G401 (cell line): Measurements from ENCODE around the gene M1AP. TPM values are rescaled to one million over a fixed set of nuclear protein-coding genes. Genes with fewer than 3 reads are reported as not detected.

ENCODE experiments used
- DNase-seq: peaks from one replicate; pipeline ENCODE4 v3.0.0-alpha.2; 2015; ENCODE audit warnings: low spot score
- in situ Hi-C: cut with HindIII; loops from 2 replicates; pipeline ENCODE4 v1.10.0; 2016; ENCODE audit warnings: low sequenced_read_pairs, mixed read lengths
- total RNA-seq: library from RNA; depleted of rRNA; stranded (reverse); fragments of >200 nt; shearing (Covaris generic); gene quantifications from 2 replicates; pipeline ENCODE4 v1.2.3, GENCODE V29; 2014

Gene M1AP
- total RNA-seq, 1 experiment from 2014 or later, result not detected

DNA sequence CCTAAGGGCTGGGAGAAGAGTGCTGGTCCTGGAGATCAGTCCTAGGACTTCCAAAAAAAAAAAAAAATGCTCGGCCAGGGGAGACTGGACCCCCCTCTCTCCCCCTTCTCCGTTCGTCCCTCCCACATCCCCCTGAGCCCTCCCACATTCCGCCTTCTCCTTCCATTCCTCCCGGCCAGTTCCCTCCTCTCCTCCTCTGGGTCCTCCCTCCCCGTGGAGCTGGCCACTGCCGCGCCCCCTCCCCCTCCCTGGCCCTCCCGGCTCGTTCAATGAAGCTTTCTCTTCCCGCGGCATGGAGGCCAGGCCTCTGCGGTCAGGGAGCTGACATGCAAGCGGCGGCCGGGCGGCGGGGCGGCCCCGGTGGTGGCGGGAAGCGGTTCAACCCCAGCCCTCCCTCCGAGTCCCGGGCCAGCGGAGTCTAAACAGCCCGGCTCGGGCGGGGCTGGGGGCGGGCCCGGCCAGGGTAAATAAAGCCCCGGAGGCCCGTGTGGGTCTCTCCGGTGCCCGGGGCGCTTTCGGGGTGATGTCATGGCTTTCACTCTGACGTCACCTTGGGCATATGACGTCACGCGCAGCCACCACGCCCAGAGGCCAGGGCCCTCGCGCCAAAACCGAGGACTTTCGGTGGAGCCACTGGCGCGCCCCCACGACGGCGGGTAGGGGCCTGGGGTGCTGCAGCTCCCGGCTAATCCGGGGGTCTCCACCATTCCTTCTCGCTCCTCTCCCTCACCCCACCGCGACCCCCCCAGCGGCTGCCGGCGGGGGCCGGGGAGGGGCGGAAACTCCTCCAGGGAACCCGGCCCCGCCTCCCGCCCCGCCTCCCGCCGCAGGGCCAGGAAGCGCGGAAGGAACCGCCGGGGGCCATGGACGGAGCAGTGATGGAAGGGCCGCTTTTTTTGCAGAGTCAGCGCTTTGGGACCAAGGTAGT lies 94.0 kb downstream of the M1AP start, which contains the start of the genes DOK1 and LOXL3:
TSS of gene DOK1 (plus strand) at position 829 of the 928 bp plus-strand sequence. CDS start at position 864, 35 bp downstream.
TSS of gene LOXL3 (minus strand) at position 51 of the 928 bp plus-strand sequence. CDS start 1,308 bp downstream, outside the sequence.
- DNase-seq, result peak; percentile 49
- in situ Hi-C loops, result no loop called here

DNA sequence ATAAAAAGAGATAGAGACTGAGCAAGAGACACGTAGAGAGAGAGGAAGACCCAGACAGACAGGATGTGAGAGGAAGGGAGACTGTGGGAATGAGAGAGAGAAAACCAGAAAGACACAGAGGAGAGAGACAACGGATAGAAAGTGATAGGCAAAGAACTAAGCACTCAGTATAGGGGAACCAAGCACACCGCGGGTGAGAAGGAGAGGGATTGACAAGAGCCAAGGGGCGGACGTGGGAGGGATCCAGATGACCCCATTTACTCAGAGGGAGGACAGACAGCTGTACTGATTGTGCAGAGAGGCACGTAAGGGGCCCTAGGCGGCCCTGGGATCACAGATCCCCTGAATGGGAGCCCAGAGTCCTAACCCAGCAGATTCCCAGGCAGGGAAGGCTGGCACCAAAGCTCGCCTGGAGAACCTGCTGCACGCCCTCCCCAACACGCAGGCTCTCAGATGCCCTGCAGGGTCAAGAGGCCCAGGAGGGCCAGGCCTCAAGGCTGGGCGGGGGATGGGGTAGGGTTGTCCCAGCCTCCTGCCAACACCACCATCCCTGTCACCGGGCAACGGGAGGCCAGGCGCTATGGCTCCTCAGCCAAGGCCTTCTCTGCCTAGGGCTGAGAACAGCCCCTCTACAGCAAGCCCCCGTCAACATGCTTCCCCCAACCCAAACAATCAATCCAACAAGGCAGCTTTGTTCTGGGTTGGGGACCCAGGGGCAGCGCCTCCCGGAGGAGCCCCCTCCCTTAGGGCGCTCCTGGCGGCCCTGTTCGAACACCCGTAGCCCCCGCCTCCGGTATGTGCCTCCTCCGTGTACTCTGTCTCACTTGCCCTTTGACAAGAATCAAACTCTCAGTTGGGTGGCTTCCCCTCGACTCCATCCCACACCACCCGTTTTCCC lies 95.0 kb downstream of the M1AP start:
- no peak for DNase-seq

DNA sequence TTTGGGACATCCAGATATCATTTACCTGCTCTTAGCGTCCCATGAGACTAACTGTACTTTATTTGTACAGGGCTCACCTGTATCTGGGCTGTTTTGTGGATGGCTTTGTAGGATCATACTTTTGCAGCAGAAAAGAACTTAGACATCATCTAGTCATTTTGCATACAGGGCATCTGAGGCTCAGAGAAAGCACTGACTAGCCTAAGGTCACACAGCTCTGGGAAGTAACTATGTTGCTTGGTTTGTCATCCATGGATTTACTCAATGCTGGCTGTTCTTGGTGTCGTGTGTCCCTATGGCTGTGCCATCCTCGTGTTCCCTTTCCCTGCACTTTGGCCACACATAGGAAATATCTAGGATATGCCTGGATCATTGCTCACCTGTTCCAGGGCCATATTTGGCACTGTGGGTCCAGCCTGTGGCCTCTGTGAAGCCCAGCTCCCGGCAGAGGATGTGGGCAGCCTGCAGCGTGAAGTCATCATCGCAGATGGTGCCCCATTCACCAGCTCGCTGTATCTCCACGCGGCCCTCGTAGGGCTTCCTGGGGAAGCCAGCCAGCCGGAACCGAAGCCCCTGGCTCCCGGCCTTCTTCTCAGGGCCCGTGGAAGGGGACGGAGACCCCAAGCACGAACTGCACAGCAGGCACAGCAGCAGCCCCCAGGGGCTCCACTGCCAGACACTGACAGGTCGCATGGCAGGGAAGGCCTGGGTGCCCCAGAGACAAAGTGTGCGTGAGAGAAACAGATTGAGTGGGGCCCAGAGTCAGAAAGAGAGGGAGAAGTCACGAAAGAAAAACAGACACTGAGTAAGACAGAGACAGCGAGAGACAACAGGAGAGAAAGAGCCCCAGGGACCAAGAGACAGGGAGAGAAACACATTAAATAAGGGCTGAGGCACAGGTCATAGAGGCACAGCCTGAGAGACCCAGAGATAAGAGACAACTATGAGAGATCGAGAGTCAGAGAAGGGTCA lies 95.9 kb downstream of the M1AP start:
- DNase-seq, result no peak
- in situ Hi-C loops, result no loop called here

More for the DNA sequence above, 95.0 kb downstream of the M1AP start:
- in situ Hi-C loops, result no loop called here

DNA sequence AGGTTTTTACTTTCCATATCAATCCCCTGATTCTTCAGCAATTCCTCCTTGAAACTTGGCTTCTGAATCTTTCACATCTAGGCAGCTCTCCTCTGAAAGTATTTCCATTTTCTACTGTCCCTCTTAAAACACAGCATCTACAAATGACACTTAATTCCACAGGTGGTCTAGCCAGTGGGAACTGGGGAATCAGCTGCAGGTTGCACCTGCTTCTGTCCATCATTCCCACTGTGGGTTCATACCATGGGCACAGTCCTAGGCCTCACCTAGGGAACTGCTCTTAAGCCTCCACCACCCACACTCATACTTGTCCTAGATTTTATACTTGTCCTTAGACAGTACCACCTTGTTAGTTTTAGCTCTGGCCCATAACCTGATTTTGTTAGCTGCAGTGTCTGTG lies 96.6 kb downstream of the M1AP start:
- in situ Hi-C loops, result no loop called here
- no peak for DNase-seq

DNA sequence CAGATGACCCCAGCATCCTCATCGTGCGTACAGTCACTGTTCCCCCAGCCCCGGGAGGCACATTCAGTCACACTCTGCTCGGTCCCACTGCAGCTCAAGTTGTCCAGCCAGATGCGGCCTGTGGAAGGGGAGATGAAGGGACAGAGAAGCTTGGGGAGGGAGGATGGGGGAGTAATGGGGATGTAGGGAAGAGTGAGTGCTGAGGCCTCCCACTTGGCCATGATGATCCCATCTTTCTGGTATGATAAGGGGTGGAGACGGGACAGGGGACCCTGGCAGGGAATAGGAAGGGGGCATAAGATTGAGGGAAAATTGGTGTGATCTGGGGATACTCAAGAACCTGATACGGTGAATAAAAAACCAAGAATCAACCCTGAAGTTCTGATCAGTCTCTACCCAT lies 97.9 kb downstream of the M1AP start:
- in situ Hi-C loops, result no loop called here
- DNase-seq, result no peak

DNA sequence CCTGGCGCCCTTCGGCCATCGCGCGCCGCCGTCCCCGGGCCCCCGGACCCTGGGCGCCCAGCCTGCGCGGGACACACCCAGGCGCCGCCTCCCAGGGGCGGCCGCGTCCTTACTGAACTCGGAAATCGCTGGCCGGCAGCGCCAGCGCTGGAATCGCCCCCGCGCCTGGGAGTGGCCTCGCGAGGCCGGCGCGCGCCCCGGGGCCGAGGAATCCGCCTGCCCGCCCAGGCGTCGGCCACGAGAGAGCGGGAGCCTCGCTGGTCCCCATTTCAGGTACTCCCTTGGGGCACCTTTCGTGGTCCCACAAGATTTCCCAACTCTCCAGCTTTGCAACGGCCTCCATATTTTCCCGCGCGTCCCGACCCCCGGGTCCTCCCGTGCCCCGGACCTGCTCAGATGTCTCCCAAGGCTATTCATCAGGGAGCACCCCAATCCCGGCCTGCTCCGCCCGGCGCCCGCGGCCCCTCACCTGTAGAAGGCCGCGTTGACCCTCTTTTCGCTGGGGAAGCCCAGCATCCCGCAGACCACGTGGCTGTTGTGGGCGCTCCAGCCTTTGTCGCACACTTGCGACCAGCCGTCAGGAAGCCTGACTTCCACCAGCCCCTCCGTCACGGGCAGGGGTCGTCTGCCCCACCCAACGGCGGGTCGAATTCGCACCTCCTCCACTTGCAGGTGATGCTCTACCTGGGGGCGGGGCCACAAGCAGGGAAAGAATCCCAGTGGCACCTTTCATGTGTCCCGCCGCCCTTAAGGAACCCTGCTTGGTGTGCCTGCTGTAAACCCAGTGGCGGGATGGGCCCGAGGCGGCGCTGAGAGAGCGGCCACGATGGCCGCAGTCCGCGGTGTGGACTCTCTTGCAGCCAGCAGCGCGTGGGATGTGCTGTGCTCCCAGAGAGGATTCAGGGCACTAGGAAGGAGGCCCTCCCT lies 99.0 kb downstream of the M1AP start:
- DNase-seq, result peak; percentile 22

DNA sequence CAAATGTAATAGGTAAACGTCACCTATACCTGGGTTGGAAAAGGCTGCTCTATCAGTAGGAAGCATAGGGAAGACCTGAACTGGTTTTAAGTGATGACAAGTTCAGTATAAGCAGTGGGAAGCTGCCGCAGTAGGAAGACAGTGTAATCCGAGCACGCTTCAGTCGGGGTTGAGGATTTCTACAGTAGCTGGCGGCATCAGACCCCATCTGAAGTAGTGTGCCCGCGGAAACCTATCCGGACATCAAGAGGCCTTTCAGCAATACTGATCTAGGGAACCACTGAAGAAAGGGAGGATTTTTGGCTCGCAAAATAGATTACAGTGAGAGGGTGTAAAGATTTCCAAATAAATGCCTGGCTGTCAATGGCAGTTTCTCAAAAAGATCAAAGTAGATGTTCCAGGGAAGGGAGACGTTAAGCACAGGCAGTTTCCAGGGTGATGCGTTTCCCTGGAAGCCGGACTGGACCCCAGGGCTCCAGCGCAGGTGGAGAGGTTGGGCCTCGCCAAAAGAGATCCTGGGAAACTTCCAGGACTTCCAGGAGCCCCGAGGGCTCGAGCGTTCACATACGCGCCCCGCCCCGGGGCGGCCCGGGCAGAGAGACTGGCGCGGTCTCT lies 99.7 kb downstream of the M1AP start:
- in situ Hi-C loops, result no loop called here
- DNase-seq, result peak; percentile 27

More for the DNA sequence above, 99.0 kb downstream of the M1AP start:
- in situ Hi-C loops, result no loop called here

DNA sequence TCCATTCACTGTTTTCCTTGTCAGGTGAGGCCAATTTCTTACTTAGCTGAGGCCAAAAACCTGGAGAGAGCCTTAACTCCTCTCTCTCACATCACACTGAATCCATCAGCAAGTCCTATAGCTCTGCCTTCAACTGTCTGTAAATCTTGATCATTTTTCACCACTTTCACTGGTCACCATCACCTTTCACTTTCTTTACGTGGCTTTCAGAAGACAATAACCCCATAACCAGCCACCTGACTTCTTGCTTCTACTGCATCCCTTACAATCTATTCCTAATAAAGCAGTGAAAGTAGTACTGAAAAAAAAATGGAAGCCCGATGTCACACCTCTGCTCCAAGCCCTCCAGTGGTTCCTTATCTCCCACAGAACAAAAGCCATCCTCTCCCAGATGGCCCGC lies 102.1 kb downstream of the M1AP start:
- in situ Hi-C loops, result no loop called here
- no peak for DNase-seq

DNA sequence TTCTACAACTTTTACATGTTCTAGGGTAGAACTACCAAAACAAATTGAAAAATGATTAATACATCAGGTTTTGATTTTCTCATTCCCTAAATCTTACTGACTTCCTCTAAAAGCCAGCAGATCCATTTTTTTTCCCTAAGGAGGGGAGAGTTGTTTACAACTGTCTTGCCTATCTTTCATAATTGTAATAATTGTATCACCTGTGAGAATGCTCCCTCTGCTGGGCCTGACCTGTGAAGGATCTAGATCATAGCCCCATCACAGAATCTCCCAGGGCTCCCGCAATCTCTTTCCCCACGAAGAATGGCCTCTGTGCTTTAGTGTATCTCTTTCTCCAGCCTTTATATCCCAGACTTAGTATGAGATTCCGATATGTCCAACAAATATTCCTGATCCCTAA lies 103.5 kb downstream of the M1AP start:
- in situ Hi-C loops, result no loop called here
- DNase-seq, result no peak

DNA sequence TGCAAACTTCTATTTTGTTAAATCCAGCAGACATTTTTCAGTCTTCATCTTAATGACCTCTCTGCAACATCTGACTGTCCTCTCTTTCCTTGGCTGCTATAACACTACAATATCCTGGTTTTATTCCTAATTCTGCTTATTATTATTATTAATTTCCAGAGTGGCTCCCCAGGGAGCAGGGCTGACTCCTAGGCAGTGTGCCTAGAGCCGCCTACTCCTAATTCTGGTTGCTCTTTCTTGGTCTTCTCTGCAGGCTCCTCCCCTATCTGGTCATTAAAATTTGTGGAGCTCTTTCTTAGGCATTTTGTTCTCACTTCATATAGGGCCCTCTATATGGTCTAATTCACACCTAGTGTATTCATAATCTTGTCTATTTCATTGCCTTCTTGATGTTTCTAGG lies 105.2 kb downstream of the M1AP start:
- no peak for DNase-seq
- in situ Hi-C loops, result no loop called here

DNA sequence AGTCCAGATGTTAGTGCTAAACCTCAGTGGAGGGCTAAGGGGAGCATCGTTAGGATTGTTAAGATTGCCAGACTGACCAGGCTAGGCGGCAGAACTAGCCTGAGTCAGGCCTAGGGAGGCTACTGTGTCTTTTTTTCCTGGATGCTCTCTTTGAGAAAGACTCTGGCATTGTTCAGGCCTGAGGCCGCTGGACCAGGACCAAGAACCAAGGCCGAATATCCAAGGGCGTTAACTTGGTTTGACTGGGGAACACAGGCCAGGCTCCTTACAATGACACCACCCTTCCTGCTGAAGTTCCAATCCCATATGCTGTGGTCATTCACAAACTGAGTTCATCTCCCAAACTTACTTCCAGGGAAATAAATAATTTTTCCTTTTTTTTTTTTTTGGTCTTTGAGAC lies 107.8 kb downstream of the M1AP start:
- in situ Hi-C loops, result no loop called here
- no peak for DNase-seq

DNA sequence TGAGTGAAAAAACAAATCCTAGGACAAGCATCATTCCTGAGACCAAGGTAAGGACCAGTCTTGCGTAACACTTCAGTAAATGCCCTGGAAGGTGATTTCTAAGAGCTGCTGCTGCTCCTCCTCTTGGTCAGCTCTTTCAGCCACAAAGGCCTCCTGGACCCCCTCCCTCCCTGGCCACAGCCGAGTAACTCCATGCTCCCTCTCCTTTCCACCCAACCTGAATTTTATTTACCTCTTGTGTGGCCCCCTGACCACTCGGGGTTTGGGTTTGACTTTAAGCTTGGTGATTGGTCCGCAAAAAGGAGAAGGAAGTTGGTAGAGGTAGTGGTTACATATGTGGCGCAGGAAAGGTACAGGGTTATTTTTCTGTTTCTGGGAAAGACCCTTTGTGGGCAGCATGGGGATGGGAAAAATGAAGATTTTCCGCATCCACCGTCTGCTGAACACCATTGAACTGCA lies 109.2 kb downstream of the M1AP start:
- in situ Hi-C loops, result no loop called here
- no peak for DNase-seq

DNA sequence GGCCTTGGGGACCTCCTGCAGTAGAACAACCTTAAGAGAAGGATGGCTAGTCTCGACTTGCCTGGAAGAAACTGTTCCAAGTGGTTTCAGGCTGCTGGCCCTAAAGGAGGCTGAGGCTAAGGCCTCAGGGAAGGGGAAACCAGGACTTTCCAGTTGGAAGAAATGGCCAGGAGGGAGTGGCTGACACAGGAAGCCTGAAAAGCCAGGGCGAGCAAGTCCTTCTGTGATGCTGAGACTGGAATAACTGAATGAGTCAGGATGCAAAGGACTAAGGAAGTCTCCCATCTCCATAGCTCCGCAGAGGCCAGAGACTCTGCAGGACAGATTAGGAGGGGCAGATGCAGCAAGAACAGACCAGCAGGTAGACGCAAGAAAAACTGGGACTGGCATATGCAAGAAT lies 111.0 kb downstream of the M1AP start:
- DNase-seq, result no peak
- in situ Hi-C loops, result no loop called here

DNA sequence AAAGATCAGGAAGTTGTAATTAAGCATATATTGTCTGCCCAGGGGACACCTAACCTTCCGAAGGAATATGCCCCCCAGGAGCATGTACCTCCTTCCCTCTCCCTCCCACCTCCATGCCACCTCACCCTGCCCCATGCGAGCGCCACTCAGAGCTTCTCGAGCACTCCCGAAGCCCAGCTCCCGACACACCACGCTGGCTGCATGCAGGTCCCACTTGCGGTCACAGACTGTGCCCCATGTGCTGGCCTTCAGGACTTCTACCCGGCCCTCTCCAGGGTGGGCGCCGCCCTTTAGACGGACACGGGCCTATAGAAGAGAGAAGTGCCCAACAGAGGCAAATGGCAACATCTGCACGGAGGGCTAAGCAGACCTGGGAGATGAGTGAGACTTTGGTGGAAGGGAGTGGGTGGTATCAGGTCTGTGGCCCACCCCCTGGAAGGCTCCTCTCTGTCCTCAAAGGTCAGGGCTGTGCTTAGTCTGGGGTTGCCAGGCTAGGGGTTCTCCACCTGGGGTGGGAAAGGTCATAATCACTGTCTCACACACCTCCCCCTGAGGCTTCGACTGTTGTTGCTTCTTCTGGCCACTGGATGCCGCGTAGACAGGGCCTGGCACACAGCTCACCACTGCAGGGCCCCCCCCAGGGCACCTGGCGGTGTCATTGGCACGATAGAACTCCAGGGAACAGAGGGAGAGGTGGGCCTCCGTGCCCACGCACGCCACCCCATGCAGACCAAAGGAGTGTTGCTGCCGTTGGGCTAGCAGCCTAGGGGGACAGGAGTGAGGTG lies 111.8 kb downstream of the M1AP start:
- no peak for DNase-seq
- in situ Hi-C loops, result no loop called here

DNA sequence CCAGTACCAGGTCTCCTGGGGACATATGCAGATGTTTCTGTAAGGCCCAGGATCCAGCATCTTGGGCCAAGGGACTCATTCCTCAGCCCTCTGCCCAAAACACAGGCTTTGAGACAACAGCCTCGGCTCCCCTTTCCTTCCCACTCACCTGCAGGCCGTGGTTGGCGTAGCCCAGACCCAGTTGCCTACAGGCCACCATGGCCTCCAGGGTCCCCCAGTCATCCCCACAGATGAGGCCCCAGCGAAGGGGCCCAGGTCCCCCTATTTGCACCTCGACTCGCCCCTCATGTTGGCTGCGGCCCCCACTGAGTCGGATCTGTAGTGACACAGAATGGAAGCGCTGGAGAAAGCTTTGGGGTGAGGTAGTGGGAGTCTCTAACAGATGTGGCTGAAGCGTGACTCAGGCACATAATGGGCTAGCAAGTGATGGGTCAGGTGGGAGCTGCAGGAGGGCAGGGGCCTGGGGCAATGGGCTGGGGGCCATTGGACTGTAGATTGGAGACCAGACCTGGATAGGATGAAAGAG lies 112.6 kb downstream of the M1AP start:
- DNase-seq, result no peak
- in situ Hi-C loops, result no loop called here

DNA sequence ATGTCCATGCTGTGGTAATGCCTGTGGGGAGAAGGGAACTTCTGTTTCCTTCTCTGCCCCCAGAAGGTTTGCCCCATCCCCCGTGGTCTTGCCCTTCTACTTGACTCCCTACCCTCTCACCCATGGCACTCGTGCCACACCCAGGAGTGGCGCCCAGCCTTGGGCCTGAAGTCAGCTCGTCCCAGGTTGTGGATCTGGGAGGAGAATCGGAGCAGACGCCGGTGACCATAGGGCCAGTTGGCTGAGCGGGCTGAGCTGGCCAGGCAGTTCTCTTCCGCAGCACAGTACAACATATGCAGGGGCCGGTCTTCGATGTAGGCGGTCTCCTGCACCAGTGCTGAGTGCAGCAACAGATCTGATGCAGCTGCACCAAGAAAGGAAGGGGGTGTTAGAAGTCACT lies 113.7 kb downstream of the M1AP start:
- in situ Hi-C loops, result no loop called here
- no peak for DNase-seq
